Loucy (cell line): ENCODE results near the gene IGFBP3.

Source experiments
- H2AFZ ChIP-seq: fragments of 200-600 bp; sonication (generic); 2 replicates; pipeline ENCODE4 v1.6.0; 2016; ENCODE audit warnings: antibody characterized with exemption, mild to moderate bottlenecking, low read length, moderate library complexity
- H3F3A ChIP-seq: fragments of 200-600 bp; 2 replicates; pipeline ENCODE4 v1.6.0; 2016; ENCODE audit warnings: antibody characterized with exemption, low read depth, mild to moderate bottlenecking
- H3K27me3 ChIP-seq: fragments of 200-600 bp; sonication (generic); 2 replicates; pipeline ENCODE4 v1.6.1; 2014; ENCODE audit warnings: low read length, mild to moderate bottlenecking; ENCODE audit not compliant: insufficient read depth, poor library complexity, severe bottlenecking
- H3K36me3 ChIP-seq: fragments of 200-600 bp; sonication (generic); 2 replicates; pipeline ENCODE4 v1.6.1; 2016; ENCODE audit warnings: low read length; ENCODE audit not compliant: insufficient read depth
- H3K4me1 ChIP-seq: fragments of 200-600 bp; sonication (generic); 2 replicates; pipeline ENCODE4 v1.5.1; 2014; ENCODE audit warnings: low read length, mild to moderate bottlenecking; ENCODE audit not compliant: insufficient read depth, poor library complexity, severe bottlenecking
- H3K4me2 ChIP-seq: fragments of 200-600 bp; sonication (generic); 2 replicates; pipeline ENCODE4 v1.6.0; 2014; ENCODE audit warnings: antibody characterized with exemption, low read length, low read depth, mild to moderate bottlenecking; ENCODE audit not compliant: poor library complexity, severe bottlenecking
- H3K4me3 ChIP-seq: fragments of 200-600 bp; sonication (generic); 2 replicates; pipeline ENCODE4 v1.5.1; 2014; ENCODE audit warnings: low read length, mild to moderate bottlenecking, mixed read lengths; ENCODE audit not compliant: poor library complexity, severe bottlenecking
- H3K79me2 ChIP-seq: fragments of 200-600 bp; sonication (generic); 2 replicates; pipeline ENCODE4 v1.6.1; 2014; ENCODE audit warnings: low read length; ENCODE audit not compliant: insufficient read depth
- H3K9ac ChIP-seq: fragments of 200-600 bp; sonication (generic); 2 replicates; pipeline ENCODE4 v1.6.0; 2014; ENCODE audit warnings: mild to moderate bottlenecking, low read depth, low read length, moderate library complexity; ENCODE audit not compliant: poor library complexity, severe bottlenecking
- H3K9me2 ChIP-seq: fragments of 200-600 bp; sonication (generic); replicated peaks from 2 replicates; pipeline ENCODE4 v1.6.1; 2016; ENCODE audit warnings: low read depth, low read length, mixed read lengths
- H3K9me3 ChIP-seq: fragments of 200-600 bp; sonication (generic); 2 replicates; pipeline ENCODE4 v1.6.1; 2014; ENCODE audit warnings: mild to moderate bottlenecking, antibody characterized with exemption, low read length, low read depth; ENCODE audit not compliant: insufficient read depth
- H4K20me1 ChIP-seq: fragments of 200-600 bp; sonication (generic); 2 replicates; pipeline ENCODE4 v1.6.0; 2014; ENCODE audit warnings: antibody characterized with exemption, low read length, mild to moderate bottlenecking; ENCODE audit not compliant: insufficient read depth, poor library complexity, severe bottlenecking
- EZH2phosphoT487 ChIP-seq: fragments of 200-600 bp; IDR thresholded peaks from 2 replicates; pipeline ENCODE4 v1.6.1; 2018; ENCODE audit warnings: antibody characterized with exemption, mild to moderate bottlenecking, moderate library complexity, borderline replicate concordance
- TF ChIP-seq, protein P1 (sequence below): fragments of 200-600 bp; sonication (generic); conservative IDR thresholded peaks from 2 replicates; pipeline ENCODE4 v1.5.1; 2014; ENCODE audit warnings: mild to moderate bottlenecking, antibody characterized with exemption, low read length

IGFBP3 gene

DNA sequence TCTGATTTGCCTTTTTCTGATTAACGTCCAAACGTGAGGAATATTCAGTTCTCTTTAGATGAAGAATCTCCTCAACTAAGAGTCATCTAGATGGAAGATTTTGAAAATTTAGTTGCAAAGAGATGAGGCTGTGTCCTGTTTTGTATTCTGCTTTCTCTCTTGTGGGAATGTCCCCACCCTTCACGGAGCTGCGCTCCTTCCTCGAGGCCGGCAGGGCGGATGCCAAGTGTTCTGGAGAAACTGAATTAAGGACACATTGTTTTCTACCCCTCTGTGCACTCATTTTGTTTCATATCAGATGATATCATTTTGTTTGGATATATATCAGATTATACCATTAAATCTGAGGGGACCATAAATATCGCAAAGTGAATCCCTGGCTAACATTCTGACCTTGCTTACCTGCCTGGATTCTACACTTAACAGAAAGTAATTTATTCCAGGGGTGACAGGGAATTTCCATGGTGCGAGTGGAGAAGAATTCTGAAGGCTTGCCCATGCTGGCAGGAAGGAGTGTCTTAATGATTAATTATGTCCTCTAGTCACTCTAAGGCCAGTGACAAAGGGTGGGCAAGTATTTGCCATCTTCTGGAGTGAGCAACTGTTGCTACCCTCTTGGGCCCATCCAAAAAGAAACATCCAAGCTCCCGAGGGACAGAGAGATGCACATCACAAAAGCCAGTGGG lies 47.9 kb upstream of the IGFBP3 start:
- Histone ChIP-seq H3K4me3 (no peak overlapping the region), H2AFZ (no peak overlapping the region), H3K9me2 (no peaks in the 10 kb centered on the region), H4K20me1 (no peaks in the 10 kb centered on the region), H3K36me3 (no peaks in the 10 kb centered on the region), H3K79me2 (no peaks in the 10 kb centered on the region), H3K9me3 (peaks cover 3% of the 10 kb centered on the region; the same call in 1 of the 2 replicates), H3K4me2 (no peak overlapping the region), H3F3A (no peaks in the 10 kb centered on the region), H3K9ac (no peak overlapping the region), H3K4me1 (no peaks in the 10 kb centered on the region), H3K27me3 (no peaks in the 10 kb centered on the region)
- TF ChIP-seq EZH2phosphoT487 = no peak
- TF ChIP-seq, protein P1, sequence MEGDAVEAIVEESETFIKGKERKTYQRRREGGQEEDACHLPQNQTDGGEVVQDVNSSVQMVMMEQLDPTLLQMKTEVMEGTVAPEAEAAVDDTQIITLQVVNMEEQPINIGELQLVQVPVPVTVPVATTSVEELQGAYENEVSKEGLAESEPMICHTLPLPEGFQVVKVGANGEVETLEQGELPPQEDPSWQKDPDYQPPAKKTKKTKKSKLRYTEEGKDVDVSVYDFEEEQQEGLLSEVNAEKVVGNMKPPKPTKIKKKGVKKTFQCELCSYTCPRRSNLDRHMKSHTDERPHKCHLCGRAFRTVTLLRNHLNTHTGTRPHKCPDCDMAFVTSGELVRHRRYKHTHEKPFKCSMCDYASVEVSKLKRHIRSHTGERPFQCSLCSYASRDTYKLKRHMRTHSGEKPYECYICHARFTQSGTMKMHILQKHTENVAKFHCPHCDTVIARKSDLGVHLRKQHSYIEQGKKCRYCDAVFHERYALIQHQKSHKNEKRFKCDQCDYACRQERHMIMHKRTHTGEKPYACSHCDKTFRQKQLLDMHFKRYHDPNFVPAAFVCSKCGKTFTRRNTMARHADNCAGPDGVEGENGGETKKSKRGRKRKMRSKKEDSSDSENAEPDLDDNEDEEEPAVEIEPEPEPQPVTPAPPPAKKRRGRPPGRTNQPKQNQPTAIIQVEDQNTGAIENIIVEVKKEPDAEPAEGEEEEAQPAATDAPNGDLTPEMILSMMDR = no peak

DNA sequence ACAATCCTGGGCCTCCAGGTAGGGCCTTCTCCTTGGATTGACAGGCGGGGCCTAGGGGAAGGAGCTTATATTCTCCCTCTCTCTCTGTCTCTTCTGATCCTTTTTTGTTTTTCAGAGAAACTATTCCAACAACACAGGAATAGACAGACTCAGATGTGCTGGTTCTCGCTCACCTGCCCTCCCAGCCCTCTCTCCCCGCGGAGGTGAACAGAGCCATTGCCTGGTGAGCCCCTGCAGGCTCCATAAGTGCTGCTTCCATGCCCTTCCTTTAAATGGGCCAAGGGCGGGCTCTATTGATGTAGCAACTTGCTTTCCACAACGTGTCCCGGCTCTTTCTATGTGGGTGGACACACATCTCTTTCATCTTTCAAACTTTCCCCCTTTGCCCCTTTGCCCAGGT lies 47.2 kb upstream of the IGFBP3 start:
- no peak overlapping the region for H3K4me3 ChIP-seq
- no peaks in the 10 kb centered on the region for H3K27me3 ChIP-seq
- TF ChIP-seq, protein P1 = no peak
- no peak for TF ChIP-seq EZH2phosphoT487

DNA sequence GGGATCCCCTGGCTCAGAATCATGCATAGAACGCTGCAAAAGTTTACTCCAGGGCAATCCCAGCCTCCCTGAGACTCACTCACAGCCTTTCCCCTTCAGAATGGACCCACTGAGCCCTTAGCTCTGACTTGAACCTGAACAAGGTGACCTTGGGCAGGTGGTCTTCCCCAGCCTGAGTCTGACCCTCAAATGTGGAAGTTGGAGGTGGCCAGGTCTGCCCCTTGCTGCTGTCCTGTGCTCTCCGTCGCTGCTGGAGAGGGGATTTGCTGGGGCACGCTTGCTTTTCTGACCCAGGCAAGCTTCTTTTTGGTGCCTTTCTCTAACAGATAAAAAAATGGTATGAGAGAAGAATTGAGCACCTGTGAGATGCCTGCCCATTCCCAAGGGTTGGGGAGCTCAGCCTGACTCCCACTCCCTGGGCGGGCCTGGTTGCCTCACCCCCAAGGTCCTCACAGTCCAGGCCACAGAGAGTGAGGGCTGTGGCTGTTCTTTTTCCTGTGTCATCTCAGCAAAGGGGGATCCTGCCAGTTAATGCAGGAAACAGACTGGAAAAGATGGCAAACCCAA lies 46.6 kb upstream of the IGFBP3 start:
- Histone ChIP-seq H3K9ac (no peak overlapping the region), H3K9me3 (peaks cover 3% of the 10 kb centered on the region; the same call in 1 of the 2 replicates), H2AFZ (no peak overlapping the region), H3K79me2 (no peaks in the 10 kb centered on the region), H3K4me2 (no peak overlapping the region), H3K27me3 (no peaks in the 10 kb centered on the region), H3K9me2 (no peaks in the 10 kb centered on the region), H3K36me3 (no peaks in the 10 kb centered on the region), H3K4me3 (no peak overlapping the region), H3K4me1 (no peaks in the 10 kb centered on the region), H3F3A (no peaks in the 10 kb centered on the region), H4K20me1 (no peaks in the 10 kb centered on the region)
- TF ChIP-seq, protein P1 = no peak
- no peak for TF ChIP-seq EZH2phosphoT487

More for the DNA sequence above, 47.2 kb upstream of the IGFBP3 start:
- H3K9me3 ChIP-seq = peaks cover 3% of the 10 kb centered on the region; the same call in 1 of the 2 replicates
- no peaks in the 10 kb centered on the region for H3K4me1 ChIP-seq
- H3K9ac ChIP-seq = no peak overlapping the region
- H3K9me2 ChIP-seq = no peaks in the 10 kb centered on the region
- H3K79me2 ChIP-seq = no peaks in the 10 kb centered on the region
- H3K36me3 ChIP-seq = no peaks in the 10 kb centered on the region
- H4K20me1 ChIP-seq = no peaks in the 10 kb centered on the region
- no peaks in the 10 kb centered on the region for H3F3A ChIP-seq
- no peak overlapping the region for H3K4me2 ChIP-seq
- H2AFZ ChIP-seq = no peak overlapping the region
